ENCODE results near the gene ANKRD65. TPM values are rescaled to one million over a fixed set of nuclear protein-coding genes. Genes with fewer than 3 reads are reported as not detected.

Gene ANKRD65
- total and polyA plus RNA-seq, 2 donors (not counting 3 experiments of a cell fraction or from before 2014, with no cell fraction given) = 0.15 to 0.38 TPM

DNA sequence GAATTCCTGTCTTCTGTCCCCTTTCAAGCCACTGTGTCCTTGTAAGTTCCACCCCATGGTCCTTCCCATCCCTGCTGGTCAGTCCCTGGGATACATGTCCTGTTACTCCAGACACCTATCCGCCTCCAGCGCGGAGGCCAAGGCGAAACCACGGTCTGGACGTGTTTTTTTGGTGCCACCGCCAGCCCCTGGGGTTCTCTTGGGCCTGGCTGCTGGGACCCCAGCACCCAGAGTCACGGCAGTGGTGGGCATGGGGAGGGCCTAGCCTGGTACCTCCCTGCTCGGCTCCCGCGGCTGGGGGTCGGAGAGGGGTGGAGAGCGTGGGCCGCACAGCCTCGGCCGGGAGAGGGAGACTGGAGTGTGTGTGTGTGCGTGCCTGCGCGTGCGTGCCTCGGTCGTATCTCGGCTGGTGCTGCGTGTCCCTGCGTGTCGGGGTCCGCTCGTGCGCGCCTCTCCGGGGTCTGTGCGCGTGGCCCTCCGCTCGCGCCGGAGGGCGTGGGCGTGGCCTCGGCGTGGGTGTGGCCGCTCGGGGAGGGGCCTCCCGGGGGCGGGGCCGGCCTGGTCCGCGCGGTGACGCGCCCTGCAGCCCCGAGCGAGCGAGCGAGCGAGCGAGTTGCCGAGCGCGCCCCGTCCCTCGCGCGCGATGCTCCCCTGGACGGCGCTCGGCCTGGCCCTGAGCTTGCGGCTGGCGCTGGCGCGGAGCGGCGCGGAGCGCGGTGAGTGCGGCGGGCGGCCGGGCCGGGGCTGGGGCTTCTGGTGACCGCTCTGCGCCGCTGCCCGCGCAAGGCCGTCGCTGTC, 14.2 kb upstream of the ANKRD65 start, which contains the start of gene VWA1:
VWA1 (plus strand) TSS at position 585 of the 798 bp plus-strand sequence; CDS start at position 644, 59 bp downstream.
- CTCF ChIA-PET = interaction anchor here (2.4 kb wide), 1 partner anchor 33 kb away, joined by 7 read pairs; no protein-coding TSS in a partner anchor
- Histone ChIP-seq H3K79me2 (ENCODE audit: control insufficient read depth, insufficient read depth, low read length) (no peaks in the 10 kb centered on the region), H3K27ac (ENCODE audit: insufficient read depth, low read depth, low read length) (no peak within 1 kb of the TSS), H3K9me1 (replicated peaks; ENCODE audit: control insufficient read depth, extremely low read depth, insufficient read depth, low read length) (no peaks in the 10 kb centered on the region), H3K9ac (replicated peaks; ENCODE audit: extremely low read depth, insufficient read depth, low read length) (no peak within 1 kb of the TSS), H2AFZ (ENCODE audit: low read depth, low read length) (peak within 1 kb of the TSS; percentile 74), H3K4me2 (ENCODE audit: insufficient read depth, low read length) (peak within 1 kb of the TSS; percentile 23), H3K36me3 (ENCODE audit: control insufficient read depth in 2 of 2, extremely low read depth in 1 of 2, insufficient read depth in 2 of 2, low read length in 2 of 2) (no peaks in the 10 kb centered on the region), H4K20me1 (replicated peaks; ENCODE audit: control insufficient read depth, extremely low read depth, insufficient read depth, low read length) (no peaks in the 10 kb centered on the region), H3K27me3 (ENCODE audit: control insufficient read depth in 2 of 2, insufficient read depth in 2 of 2, low read length in 2 of 2) (no peaks in the 10 kb centered on the region), H3K4me3 (replicated peaks in 1 of 3; ENCODE audit: insufficient read depth in 1 of 3, low read depth in 1 of 3, low read length in 3 of 3) (peak within 1 kb of the TSS in 1 of 3 experiments; percentile 26), H3K4me1 (ENCODE audit: control insufficient read depth, extremely low read depth, insufficient read depth, low read length) (peaks cover 17% of the 10 kb centered on the region), H3K9me3 (replicated peaks; ENCODE audit: control insufficient read depth, insufficient read depth, low read length) (no peaks in the 10 kb centered on the region)
- DNase-seq (ENCODE audit: low read depth, low spot score) = peak; percentile 50
- FAIRE-seq = no peak
- intact Hi-C loops (cut with micrococcal nuclease) (no loop called here), dilution Hi-C loops (cut with MboI; ENCODE audit: extremely low pct_ligation_motif_present, low sequenced_read_pairs) (no loop called here)
- POLR2A ChIA-PET = no interaction called here
- TF ChIP-seq CTCF (IDR thresholded peaks at IDR 0.05; ENCODE audit: extremely low read depth in 1 of 2, insufficient read depth in 1 of 2, low read depth in 1 of 2, low read length in 2 of 2) = peak in 1 of 2 donors; percentile 11
- TF ChIP-seq POLR2A (IDR thresholded peaks at IDR 0.05; ENCODE audit: low read depth, low read length) = no peak
- TF ChIP-seq POLR2AphosphoS5 (IDR thresholded peaks at IDR 0.05; ENCODE audit: insufficient read depth, low read depth, low read length) = no peak
- TF ChIP-seq FOS (IDR thresholded peaks at IDR 0.05; ENCODE audit: borderline replicate concordance, insufficient read depth, low read length) = no peak
- no peak for TF ChIP-seq MYC (IDR thresholded peaks at IDR 0.05; ENCODE audit: low read depth, low read length)
- BruUV-seq (replicated peaks) = no TSS peak
